NCI-H2081 (cell line): ENCODE measurements around the gene PSEN1.

Experiments used
- DNase-seq, 2 experiments: peaks; one replicate each; lab custom pipeline; 2025; lab: John Stamatoyannopoulos, UW

Gene PSEN1

DNA sequence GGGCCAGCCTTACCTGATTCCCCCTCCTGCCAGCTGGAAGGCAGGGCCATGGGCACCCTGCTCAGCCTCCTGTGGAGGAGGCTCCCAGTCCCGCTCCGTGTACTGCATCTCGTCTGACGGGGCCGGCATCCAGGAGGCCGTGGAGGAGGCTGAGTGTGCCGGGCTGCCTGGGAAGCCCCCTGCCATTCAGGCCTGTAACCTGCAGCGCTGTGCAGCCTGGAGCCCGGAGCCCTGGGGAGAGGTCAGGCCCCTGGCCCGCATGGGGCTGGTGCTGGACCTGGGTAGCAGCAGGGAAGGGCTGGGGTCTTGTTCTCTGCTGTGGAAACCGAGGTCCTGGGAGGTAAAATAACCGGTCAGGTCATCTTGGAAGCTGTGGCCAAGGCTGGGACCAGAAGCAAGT, 117.4 kb downstream of the PSEN1 start:
- no peak for DNase-seq

DNA sequence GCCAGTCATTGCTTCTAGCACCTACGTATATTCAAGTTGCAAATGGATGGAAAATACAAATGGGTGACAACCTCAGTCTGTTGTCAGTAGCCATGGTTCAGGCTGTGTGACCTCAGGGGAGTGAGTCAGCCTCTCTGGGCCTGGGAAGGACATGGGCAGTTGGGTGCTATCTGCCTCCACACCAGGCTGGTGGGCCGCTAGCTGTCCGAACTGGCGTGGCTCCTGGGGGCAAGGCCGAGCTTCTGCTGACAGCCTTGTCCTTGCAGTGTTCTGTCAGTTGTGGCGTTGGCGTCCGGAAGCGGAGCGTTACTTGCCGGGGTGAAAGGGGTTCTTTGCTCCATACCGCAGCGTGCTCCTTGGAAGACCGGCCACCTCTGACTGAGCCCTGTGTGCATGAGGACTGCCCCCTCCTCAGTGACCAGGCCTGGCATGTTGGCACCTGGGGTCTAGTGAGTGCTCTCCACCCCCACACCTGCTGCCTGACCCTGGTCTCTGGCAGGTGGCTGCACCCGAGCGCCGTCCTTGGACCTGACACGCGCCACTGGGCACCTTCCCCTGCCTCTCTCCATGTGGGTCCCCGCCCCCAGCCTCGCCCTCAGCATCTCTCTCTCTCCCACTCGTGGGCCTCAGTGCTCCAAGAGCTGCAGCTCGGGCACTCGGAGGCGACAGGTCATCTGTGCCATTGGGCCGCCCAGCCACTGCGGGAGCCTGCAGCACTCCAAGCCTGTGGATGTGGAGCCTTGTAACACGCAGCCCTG, 118.1 kb downstream of the PSEN1 start:
- DNase-seq = no peak

DNA sequence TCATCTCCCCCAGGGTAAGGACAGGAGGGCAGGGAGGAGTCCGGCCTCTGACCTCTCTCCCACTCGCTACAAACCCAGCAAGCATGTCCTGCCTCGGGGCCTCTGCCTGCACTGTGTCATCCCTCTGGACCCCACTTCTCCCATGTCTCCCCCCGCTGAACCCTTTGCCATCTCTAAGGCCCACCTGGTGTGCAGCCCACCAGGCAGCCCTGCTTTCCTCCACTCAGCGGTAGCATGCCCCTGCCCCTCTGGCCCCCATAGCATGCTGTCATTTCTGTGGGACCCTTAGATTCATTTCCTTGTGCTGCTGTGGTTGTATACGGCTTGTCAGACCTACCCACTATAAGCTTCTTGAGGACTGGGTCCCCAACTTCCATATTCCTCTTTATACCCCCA, 118.7 kb downstream of the PSEN1 start:
- no peak for DNase-seq

DNA sequence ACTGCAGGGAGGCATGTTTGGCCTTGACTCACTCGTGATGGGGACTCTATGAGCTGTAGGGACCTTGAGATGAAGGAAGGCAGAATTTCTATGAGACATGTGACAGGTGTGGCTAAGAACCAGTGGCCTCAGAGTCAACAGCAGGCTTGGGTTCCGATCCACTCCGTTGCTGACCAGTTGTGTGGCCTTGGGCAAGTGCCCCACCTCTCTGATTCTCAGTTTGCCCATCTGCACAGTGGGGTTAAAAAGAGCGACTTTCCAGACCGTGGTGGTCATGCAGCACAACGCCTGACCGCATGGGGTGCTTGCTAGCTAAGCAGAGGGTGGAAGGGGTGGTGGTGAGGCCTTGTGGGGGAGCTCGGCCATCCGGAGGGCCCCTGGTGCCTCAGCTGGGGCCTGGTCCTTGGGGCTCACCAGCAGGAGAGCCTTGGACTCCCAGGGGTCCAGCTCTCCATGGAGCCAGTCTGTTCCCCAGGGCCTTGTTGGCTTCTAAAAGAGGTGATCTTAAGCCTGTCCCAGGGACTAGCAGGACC, 119.5 kb downstream of the PSEN1 start:
- no peak for DNase-seq

DNA sequence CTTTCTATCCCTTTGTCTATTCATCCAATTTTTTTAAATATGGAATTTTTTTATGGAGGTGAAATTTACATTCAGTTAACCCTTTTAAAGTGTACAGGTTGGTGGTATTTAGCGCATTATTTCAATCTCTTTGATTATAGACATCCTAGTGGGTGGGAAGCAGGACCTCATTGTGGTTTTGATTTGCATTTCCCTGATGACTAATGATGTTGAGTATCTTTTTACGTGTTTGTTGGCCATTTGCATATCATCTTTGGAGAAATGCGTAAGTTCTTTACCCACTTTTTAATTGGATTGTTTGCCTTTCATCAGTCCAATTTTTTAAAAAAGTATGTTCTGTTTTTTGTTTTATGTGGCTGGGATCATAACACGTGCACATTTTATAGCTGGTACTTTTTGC, 121.8 kb downstream of the PSEN1 start:
- DNase-seq = no peak

DNA sequence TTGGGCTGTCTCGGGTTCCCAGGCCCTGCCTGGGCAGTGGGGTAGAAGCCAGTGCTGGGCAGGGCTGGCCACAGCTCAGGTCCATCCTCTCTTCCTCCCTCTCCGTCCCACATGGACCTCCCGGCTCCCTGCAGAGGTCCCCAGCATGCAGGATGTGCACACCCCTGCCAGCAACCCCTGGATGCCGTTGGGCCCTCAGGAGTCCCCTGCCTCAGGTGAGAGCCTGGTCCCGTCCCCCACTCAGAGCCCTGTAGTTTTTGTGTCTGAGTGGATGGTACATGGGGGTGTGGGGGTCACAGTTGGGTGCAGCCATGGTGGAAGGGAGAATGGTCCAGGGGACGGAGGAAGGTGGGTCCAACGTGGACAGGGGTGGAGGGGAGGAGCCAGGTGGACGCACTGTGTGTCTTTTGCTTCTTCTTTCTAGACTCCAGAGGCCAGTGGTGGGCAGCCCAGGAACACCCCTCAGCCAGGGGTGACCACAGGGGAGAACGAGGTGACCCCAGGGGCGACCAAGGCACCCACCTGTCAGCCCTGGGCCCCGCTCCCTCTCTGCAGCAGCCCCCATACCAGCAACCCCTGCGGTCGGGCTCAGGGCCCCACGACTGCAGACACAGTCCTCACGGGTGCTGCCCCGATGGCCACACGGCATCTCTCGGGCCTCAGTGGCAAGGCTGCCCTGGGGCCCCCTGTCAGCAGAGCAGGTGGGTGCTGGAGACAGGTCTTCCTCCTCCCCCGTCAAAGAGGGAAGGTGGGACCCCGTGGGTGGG, 122.7 kb downstream of the PSEN1 start:
- DNase-seq = no peak

DNA sequence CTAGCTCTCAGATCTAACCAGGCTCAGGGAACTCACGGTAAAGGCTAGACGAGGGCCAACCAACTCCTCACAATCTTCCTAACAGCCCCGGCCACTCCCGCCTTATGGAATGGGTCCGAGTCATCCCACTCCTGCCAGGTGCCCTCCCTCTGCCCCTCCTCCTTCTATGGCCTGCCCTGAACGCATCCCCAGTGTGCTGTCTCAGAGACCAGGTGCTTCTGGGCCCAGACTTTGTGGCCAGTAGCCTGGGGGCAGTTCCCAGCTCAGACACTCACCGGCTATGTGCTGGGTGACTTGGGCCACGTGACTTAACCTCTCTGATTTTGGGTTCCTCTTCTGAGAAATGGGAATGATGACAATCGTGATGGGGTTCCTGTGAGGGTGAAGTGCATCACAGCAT, 123.5 kb downstream of the PSEN1 start:
- no peak for DNase-seq

DNA sequence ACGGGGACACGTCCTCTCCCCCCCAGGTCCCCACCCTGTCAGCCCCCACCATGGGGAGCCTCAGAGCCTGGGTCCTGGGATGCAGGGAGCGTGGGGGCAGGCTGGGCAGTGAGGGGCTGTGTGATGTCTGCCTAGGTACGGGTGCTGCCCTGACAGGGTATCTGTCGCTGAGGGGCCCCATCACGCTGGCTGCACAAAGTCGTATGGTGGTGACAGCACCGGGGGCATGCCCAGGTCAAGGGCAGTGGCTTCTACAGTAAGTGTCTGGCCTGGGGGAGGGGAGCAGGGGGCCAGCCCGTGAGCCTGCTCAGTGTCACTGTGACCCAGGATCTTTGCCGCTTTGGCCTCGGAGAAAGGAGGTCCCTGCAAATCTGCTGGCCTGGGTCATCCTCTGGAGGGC, 124.3 kb downstream of the PSEN1 start:
- no peak for DNase-seq

DNA sequence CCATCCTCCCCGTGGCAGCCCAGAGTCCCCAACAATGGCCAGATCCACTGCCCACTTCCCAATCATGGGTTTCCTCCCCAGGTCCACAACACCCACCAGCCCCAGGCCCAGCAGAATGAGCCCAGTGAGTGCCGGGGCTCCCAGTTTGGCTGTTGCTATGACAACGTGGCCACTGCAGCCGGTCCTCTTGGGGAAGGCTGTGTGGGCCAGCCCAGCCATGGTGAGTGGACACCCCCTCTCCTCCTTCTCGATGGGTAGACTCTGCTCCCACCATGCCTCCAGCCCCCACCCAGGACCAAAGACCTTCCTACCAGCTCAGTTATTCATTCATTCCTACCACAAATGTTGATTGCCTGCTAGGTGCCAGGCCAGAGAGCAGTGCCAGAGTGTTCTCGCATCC, 124.8 kb downstream of the PSEN1 start:
- DNase-seq = no peak

DNA sequence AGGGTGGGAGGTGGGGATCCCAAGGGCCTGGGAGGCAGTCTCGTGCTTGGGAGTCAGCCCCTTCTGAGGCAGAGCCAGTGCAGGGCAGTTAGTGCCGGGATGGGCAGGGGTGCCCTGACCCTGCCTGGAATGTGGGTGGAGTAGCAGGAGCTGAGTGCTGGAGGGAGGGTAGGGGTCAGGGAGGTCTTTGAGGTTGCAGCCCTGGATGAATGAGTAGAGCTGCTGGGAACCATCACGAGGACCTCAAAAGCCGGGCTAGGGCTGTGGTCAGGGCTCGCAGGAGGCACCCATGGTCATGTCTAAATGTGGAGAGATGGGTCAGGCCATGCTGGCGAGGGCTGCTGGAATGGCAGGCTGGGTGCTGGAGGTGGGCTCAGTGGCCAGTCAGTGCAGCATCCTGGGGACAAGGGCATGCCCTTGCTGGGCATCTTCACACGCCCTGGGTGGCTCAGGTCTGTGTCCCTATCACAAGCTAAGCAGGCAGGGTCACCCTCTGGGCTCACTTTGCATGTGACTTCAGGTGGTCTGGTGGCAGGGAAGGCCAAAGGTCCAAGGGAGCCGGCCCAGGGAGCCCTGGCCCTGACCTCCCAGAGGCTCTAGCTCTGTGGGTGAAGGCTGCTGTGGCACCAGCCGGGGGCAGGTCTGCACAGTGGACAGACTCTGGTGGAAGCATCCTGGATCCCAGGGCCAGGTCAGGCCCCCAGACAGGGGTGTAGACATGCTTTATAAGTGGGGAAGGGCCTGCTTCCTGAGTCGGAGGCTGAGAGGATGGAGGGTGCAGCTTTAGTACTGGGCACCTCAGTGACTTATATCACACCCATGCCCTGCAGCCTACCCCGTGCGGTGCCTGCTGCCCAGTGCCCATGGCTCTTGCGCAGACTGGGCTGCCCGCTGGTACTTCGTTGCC, 125.5 kb downstream of the PSEN1 start:
- no peak for DNase-seq

DNA sequence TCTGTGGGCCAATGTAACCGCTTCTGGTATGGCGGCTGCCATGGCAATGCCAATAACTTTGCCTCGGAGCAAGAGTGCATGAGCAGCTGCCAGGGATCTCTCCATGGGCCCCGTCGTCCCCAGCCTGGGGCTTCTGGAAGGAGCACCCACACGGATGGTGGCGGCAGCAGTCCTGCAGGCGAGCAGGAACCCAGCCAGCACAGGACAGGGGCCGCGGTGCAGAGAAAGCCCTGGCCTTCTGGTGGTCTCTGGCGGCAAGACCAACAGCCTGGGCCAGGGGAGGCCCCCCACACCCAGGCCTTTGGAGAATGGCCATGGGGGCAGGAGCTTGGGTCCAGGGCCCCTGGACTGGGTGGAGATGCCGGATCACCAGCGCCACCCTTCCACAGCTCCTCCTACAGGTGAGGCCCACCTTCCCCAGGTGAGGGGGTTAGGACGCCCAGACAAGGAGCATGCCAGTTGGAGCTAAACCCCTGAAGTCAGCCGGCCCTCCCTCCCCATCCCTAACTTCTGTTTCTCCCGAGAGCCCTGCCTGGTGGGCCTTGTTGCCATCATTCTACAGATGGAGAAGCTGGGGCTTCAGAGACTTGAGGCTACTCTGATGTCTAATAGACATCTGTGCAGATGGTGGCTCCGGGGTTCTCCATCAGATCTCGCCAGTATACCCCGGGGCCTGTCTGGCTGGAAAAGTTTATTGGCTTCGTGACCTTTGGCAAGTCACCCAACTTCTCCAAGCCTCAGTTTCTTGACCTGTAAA, 126.3 kb downstream of the PSEN1 start:
- DNase-seq = no peak

DNA sequence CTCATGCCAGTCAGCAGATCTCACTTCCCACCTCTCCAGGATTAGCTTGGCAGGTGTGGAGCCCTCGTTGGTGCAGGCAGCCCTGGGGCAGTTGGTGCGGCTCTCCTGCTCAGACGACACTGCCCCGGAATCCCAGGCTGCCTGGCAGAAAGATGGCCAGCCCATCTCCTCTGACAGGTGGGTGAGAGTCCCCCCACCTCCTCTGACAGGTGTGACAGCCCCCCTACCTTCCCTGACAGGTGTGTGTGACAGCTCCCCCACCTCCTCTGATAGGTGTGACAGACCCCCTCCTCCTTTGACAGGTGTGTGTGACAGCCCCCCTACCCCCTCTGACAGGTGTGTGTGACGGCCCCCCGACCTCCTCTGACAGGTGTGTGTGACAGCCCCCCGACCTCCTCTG, 127.3 kb downstream of the PSEN1 start:
- DNase-seq = no peak

DNA sequence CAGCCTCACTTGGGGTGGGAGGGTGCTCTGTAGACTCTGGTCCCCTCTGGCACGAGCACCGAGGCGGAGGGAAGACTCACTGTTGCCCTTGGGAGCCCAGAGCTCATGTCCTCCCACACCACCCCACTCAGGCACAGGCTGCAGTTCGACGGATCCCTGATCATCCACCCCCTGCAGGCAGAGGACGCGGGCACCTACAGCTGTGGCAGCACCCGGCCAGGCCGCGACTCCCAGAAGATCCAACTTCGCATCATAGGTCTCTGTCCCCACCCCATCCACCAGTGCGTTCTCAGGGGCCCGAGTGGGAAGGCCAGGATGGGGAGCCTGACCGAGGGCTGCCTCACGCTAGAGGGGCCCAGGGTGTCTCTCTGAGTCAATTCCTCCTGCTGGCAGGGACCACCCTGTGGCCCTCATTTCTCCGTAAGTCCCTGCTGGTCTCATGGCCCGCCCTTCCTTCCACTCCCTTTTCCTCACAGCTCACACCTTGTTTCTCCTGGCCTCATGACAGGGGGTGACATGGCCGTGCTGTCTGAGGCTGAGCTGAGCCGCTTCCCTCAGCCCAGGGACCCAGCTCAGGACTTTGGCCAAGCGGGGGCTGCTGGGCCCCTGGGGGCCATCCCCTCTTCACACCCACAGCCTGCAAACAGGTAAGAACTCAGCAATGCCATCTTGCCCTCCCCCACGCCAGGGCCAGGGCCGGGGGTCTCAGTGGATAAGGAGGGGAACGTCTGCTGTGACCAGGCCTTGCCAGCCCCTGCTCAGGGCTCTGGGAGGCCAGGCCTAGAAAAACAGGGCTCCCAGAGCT, 128.0 kb downstream of the PSEN1 start:
- DNase-seq = no peak

DNA sequence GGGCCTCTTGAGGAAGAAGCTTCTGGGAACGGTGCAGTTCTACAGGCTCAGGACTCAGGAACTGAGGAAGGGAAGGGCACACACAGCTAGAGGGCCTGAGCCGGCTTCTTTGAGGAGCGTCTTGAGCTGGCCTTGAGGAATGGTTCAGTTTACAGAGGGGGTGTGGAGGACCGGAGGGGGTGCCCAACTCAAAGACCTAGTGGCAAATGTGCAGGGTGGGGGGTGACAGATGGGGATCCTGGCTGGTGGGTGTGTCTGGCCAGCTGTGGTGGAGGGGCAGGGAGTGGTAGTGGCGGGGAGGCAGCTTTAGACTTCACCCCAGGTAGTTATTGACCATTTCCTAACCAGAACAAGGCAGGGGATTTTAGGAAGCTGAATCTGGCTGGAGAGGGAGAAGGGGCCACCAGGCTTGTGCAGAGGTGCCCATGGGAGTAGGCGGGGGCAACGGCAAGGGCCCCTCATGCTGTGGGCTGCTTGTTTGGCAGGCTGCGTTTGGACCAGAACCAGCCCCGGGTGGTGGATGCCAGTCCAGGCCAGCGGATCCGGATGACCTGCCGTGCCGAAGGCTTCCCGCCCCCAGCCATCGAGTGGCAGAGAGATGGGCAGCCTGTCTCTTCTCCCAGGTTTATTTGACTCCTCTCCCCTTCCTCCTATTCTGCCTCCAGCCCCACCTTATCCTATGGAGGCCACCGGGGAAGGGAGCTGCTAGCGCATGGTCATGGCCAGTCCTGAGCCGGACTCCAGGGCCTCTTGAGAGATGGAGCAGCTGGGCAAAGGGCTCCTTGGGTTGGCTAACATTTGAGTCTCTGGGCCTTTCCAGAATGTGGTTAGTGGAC, 128.8 kb downstream of the PSEN1 start:
- DNase-seq = no peak

DNA sequence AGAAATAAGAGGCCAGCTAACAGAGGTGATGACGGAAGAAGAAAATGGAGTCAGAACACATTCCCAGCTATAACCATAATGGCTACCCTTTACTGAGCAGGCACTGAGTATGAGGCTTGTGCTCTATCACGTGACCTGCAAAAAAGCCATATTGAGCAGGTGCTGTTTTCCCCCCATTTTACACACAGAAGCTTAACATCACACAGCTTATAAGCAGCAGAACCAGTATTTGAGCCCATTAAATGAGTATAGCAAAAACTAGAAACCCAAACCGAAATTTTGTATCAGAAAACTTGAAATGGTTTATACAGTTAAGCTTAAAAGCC, 129.4 kb downstream of the PSEN1 start:
- no peak for DNase-seq

DNA sequence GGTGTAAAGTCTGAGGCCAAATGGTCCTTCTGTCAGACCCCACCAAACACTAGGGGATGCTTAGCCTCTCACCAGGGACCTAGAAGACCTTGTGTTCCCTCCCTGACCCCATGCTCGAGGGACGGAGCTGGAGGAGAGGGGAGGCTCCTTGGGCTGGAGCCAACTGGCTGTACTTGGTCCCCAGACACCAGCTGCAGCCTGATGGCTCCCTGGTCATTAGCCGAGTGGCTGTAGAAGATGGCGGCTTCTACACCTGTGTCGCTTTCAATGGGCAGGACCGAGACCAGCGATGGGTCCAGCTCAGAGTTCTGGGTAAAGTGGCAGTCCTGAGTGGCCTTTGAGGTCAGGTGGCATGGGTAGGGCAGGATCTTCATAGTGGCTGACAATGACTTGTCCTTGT, 130.0 kb downstream of the PSEN1 start:
- DNase-seq = no peak

DNA sequence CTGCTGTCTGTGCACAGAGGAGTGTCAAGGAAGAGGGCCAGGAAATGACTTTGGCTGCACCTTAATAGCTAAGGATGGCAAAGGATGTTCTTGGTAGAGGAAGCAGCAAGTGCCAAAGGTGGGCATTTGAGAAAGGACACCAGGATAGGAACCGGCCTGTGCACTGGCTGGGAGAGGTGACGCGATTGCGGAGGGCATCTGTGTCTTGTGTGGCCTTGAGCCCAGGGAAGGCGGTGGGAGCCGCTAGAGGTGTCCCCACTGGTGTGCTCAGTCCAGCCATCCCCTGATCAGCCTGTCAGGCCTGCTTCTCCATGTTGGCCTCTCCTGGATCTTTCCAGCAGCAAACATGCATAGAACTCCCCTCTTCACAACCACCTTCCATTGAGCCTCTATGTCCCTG, 131.2 kb downstream of the PSEN1 start:
- no peak for DNase-seq

DNA sequence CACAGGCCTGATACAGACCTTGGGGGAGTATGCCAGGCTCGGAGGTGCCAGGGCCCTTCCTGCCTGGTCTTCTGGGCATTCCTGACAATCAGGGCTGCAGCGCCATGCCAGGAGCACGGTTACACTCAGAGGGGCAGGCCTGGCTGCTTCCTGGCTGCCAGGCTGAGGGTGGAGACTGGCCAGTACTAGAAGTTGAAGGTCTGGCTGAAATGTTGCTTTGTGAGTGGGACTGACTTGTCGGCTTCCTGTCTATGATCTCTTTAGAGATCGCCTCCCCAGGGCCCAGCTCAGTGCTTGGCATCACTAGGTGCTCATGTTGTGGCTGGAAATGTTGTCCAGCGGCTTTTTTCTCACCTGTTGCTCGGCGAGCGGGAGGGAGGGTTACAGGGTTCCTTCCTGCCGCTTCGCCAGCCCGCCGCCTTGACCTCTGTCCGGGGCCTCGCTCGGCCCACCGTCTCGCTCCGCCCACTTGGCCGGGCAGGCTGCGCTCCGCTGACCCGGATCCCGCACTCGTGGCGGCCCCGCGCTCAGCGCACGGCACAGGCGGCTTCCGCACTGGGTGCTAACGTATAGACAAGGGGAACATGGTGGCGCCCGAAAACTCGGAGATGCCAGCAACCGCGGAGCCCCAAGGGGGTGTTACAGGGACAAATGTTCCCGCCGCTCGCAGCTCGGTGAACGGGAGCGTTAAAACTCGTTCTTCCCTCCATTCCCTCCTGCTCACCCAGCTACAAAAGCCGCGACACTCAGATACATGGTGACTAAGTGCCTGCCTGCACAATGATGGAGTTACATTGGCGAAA, 133.6 kb downstream of the PSEN1 start:
- DNase-seq = no peak

DNA sequence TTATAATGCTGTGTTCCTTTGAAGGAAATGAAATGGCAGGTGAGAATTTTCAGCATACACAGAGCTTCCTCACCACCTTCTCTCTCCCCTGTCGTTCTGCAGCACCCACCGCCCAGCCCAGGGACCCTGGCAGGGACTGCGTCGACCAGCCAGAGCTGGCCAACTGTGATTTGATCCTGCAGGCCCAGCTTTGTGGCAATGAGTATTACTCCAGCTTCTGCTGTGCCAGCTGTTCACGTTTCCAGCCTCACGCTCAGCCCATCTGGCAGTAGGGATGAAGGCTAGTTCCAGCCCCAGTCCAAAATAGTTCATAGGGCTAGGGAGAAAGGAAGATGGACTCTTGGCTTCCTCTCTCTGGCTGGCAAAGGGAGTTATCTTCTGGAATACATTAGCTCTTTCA, 136.1 kb downstream of the PSEN1 start:
- no peak for DNase-seq
